GM12864 (cell line): ENCODE results near the gene ZNF20.

Experiments used
- DNase-seq: peaks from one replicate; pipeline ENCODE4 v3.0.0-alpha.2; 2011; ENCODE audit warnings: low read depth
- H3K4me3 ChIP-seq: 2 replicates; pipeline ENCODE4 v1.5.1; 2011; ENCODE audit warnings: mild to moderate bottlenecking, low read depth, low read length, control low read depth
- TF ChIP-seq, protein P1 (sequence below): IDR thresholded peaks from 2 replicates; pipeline ENCODE4 v1.5.1; 2011; ENCODE audit warnings: low read depth, mild to moderate bottlenecking, moderate library complexity, low read length, control low read depth, inconsistent platforms; ENCODE audit errors: missing control alignments

ZNF20 gene

DNA sequence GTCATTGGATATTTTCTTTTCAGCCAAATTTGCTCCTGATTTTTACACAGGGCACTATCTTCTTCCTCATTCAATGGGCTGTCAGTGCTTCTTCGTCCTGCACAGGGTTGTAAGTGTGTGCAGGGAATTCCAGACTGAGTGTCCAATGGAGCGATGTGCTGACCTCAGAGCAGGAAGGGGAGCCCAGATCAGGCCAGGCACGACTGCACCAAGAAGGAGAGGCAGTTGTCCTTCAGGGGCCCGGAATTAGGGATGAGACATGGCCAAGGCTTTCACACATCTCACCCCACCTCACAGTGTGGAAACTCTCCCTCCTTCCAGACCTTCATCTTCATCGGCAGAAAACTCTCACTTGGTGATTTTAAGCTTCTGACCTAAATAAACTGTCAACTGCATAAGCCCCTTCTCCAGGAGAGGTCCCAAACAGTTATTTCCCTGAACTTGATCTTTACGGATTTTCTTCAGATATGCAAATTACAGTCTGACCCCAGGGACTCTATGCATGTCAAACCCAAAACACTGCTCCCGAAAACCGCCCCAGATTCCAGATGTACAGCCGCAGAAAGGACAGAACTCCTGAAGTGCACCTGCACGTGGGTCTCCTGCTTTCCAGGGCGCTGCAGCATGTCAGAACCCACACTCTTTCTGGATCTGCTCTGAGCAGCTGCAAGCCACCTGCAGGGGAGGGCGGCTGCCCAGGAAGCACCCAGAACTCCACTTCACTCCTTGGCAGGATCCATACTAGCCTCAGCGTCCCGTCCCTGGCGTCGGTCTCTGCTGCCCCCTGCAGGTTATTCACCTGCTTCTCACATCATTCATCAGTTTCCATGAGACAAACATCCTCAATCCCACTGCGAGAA is 625 bp upstream of the ZNF20 start:
- peak; percentile 71 for DNase-seq

DNA sequence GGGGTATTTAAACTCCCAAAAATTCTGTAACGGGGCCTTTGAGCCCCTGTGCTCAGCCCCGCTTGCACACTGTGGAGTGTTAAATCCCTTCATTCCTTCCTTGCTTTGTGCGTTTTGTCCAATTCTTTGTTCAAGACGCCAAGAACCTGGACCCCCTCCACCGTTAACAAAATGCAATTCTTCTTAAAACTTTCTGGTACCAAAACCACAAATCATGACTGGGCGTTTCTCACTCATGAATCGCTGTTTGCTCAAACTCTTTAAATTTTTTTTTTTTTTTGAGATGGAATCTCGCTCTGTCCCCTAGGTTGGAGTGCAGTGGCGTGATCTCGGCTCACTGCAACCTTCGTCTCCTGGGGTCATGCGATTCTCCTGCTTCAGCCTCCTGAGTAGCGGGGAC is 881 bp downstream of the ZNF20 start:
- peak overlapping the region; percentile 99 for H3K4me3 ChIP-seq
- DNase-seq, result no peak
- TF ChIP-seq, protein P1, sequence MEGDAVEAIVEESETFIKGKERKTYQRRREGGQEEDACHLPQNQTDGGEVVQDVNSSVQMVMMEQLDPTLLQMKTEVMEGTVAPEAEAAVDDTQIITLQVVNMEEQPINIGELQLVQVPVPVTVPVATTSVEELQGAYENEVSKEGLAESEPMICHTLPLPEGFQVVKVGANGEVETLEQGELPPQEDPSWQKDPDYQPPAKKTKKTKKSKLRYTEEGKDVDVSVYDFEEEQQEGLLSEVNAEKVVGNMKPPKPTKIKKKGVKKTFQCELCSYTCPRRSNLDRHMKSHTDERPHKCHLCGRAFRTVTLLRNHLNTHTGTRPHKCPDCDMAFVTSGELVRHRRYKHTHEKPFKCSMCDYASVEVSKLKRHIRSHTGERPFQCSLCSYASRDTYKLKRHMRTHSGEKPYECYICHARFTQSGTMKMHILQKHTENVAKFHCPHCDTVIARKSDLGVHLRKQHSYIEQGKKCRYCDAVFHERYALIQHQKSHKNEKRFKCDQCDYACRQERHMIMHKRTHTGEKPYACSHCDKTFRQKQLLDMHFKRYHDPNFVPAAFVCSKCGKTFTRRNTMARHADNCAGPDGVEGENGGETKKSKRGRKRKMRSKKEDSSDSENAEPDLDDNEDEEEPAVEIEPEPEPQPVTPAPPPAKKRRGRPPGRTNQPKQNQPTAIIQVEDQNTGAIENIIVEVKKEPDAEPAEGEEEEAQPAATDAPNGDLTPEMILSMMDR, result no peak

More for the DNA sequence above, 625 bp upstream of the ZNF20 start:
- TF ChIP-seq, protein P1, result peak; percentile 91
- H3K4me3 ChIP-seq, result peak overlapping the region; percentile 99

DNA sequence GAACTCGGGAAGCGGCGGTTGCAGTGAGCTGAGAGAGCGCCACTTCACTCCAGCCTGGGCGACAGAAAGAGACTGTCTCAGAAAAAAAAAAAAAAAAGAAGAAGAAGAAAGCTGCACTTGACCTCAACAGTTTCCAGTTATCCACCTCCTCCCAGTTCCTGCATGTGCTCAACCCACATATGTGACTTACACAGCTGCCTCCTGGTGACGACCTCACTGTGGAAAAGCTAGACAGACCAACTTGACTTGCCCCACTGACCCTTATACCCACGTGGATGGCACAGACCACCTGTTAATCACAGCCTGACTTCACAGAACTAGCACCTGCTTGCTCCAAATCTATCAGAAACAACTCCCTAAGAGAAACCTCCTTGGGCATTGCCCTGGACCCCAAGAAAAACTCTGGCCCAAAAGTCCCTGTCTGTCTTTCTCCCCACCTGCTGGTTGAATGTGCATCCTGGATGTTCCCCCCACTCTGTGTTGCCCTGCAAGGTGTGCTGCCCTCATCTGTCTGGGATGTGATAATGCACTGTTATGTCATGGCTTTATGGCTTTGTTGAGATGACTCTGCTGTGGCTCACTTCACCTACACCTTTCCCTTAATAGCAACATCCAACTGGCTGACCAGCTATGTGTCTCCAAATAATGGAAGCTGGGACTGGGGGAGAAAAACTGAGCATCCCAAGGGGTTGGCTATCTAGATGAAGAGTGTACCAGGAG is 2.8 kb downstream of the ZNF20 start:
- DNase-seq, result no peak
- H3K4me3 ChIP-seq, result no peak overlapping the region
- TF ChIP-seq, protein P1, result peak; percentile 53

DNA sequence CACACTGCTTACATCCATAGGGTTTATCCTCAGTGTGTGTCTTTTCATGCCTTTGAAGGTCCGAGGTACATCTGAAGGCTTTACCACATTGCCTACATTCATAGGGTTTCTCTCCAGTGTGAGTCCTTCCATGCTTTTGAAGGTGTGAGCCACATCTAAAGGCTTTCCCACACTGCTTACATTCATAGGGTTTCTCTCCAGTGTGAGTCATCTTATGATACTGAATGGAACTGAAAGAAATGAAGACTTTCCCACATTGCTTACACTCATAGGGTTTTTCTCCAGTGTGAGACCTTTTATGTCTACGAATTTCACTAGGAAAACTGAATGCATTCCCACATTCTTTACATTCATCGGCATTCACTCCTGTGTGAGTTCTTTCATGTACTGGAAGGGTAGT is 7.1 kb downstream of the ZNF20 start:
- TF ChIP-seq, protein P1, result no peak
- no peak for DNase-seq
- H3K4me3 ChIP-seq, result no peak overlapping the region

DNA sequence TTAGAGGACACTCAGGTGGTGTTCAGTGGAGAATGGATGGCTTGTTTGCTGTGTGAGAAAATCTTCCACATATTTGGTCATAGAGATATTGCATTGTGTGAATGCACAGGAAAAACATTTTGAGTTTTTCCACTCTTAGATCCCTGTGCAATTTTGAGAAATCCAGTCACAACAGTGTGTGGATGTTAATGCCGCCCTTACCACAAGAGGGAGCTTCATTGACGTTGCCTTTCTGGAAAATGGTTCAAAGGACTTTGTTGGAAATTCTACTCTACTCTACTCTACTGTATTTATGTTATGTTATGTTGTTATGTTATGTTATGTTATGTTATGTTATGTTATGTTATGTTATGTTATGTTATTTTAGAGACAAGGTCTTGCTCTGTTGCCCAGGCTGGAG is 13.4 kb downstream of the ZNF20 start:
- DNase-seq, result no peak
- TF ChIP-seq, protein P1, result peak; percentile 42

DNA sequence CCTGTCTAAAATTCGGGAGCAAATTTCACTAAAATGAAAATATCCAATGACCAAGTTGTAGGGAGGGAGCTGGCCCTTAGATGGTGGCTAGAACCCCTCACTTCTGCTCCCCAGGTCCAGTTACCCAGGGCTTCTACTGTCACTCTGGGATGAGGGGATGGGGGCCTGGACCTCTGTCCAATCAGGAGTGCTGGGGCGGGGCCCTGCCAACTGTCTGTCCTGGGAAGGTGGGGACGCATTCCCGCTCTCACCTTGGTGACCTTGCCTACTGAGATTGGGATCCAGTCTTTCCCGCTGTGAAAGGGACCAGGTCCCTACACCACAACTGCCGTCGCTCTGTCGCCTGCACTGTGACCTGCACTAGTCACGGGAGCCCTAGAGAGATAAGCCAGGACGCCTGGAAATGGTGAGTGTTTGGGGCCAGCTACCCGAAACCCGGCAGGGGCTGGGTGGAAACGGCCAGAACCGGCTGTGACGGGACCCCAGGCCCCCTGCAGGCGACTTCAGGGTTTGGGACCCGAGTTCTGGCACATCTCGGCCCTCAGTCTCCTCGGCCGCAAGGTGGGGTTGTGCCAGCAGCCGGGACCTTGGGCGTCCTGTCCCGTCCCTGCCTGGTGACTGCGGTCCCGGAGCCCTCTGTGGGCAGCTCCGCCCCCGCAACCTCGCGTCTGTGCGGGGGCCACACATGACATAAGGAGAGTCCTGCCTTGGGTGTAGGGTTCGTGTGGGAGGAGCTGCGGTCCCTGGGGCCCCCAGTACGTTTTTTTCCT is 22.8 kb downstream of the ZNF20 start:
- TF ChIP-seq, protein P1, result no peak
- DNase-seq, result no peak
- H3K4me3 ChIP-seq, result no peak overlapping the region

More for the DNA sequence above, 13.4 kb downstream of the ZNF20 start:
- H3K4me3 ChIP-seq, result no peak overlapping the region
